ENCODE results near the gene OIT3.

DNA sequence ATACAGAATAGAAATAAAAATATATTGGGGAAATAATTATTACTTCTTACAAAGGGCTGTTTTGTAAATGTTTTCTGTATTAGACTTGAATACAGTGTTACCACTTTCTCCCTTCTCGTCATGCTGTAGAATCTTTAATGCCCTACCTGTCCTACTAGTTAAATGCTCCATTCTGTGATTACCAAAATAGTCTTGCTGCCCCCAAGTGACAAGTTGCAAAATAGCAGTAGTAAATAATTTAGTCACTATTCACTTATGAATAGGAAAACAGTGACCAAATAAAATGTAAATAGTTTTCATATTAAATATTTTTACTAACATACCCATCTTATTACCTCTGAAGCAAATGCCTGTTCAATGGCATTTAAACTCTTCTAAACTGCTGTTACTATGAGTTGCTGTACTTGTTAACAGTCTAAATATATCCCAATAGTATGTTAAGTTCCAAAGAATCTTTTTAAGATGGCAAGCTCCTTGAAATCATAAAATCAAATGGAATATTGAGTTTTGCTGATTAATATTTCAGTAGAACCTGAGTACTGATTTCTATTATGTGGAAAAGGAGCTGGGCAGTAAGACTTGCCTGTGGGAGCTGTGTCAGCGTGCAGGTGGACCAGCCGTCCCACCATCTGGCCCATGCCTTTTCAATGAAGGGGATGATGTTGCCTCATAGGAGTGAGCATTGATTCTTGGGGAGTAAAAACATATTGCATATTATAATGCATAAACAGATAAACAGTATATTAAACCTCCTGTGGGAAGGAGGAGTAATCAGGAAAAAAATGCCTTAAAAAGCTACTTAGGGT, 18.1 kb upstream of the OIT3 start:
- TF ChIP-seq, protein P1, sequence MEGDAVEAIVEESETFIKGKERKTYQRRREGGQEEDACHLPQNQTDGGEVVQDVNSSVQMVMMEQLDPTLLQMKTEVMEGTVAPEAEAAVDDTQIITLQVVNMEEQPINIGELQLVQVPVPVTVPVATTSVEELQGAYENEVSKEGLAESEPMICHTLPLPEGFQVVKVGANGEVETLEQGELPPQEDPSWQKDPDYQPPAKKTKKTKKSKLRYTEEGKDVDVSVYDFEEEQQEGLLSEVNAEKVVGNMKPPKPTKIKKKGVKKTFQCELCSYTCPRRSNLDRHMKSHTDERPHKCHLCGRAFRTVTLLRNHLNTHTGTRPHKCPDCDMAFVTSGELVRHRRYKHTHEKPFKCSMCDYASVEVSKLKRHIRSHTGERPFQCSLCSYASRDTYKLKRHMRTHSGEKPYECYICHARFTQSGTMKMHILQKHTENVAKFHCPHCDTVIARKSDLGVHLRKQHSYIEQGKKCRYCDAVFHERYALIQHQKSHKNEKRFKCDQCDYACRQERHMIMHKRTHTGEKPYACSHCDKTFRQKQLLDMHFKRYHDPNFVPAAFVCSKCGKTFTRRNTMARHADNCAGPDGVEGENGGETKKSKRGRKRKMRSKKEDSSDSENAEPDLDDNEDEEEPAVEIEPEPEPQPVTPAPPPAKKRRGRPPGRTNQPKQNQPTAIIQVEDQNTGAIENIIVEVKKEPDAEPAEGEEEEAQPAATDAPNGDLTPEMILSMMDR (IDR thresholded peaks at IDR 0.05): peak in 3 of 4 experiments; percentile 11 to 53 (median 53)
- no peak for TF ChIP-seq POLR2A (IDR thresholded peaks at IDR 0.05)

Measured in prostate gland (tissue), 2 donors.